ENCODE results near the gene MME. TPM values are rescaled to one million over a fixed set of nuclear protein-coding genes. Genes with fewer than 3 reads are reported as not detected.

MME gene
- total and polyA plus RNA-seq, 10 of the 15 experiments (the other 5 are each of a cell fraction or from before 2014, with no cell fraction given), result under 0.01 to 0.23 (median 0.09) TPM; not detected in 3

DNA sequence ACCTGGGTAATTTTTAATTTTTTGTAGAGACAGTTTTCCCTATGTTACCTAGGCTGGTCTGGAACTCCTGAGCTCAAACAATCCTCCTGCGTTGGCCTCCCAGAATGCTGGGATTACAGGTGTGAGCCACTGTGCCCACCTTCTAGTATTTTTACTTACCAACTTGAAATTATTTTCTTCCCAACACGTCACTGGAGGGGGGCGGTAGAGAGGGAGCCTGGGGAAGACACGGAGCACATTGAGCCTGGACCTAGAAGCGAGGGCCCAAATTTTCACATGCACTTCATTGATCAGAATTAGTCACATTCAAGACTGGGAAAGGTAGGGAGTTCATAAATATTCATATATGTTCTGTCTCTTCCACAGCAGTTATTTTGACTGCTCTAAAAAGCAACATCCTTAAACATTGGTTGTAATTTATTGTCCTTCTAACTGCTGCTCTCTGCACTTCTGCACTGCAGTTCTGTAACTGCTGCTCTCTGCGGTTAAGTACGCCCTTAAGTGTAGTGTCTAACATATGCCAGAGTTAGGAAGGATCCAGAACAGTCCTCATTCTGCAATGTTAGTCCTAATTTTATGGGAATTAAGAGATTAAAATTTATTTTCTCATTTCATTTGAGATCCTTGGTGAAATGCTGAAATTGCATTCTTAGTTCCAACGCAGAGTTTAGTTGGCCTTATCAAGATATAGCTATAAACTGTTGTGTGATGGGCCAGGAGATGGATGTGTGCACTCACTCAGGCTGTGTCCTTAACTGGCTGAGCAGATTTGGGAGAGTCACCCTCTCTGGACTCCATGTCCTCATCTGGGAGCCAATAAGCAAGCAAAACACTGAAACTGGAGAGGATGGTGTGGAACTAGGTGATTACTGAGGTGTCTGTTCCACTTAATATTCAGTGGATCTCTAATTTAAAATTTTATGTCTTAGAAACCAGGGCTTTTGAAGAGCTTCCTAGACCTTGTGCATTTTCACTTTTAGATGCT is 115.1 kb downstream of the MME start:
- no peak for FAIRE-seq
- Histone ChIP-seq H3K4me2 (ENCODE audit: control insufficient read depth, insufficient read depth) (no peak overlapping the region), H4K20me1 (ENCODE audit: control insufficient read depth, insufficient read depth) (no peaks in the 10 kb centered on the region), H3K27ac (ENCODE audit: control insufficient read depth, insufficient read depth) (no peak overlapping the region), H3K27me3 (replicated peaks in 1 of 2; ENCODE audit: control insufficient read depth in 2 of 2, insufficient read depth in 2 of 2, low read length in 1 of 2) (no peaks in the 10 kb centered on the region), H3K9me3 (replicated peaks; ENCODE audit: control insufficient read depth, insufficient read depth, low read length) (no peaks in the 10 kb centered on the region), H3K4me1 (ENCODE audit: control insufficient read depth, insufficient read depth, low read length) (no peaks in the 10 kb centered on the region), H2AFZ (ENCODE audit: control insufficient read depth, low read depth, low read length) (no peak overlapping the region), H3K4me3 (no peak overlapping the region), H3K36me3 (ENCODE audit: control insufficient read depth in 2 of 2, insufficient read depth in 2 of 2, low read length in 1 of 2) (no peaks in the 10 kb centered on the region), H3K79me2 (ENCODE audit: control insufficient read depth, insufficient read depth, low read length) (no peaks in the 10 kb centered on the region), H3K9ac (ENCODE audit: control insufficient read depth, insufficient read depth, low read length) (no peak overlapping the region)
- WGBS (ENCODE audit: insufficient coverage, insufficient replicate concordance, low lambda C conversion rate, missing lambda C conversion rate), result 19% methylated on average over 8 of the region's 8 CpGs
- CTCF ChIA-PET, result no interaction called here
- in situ Hi-C loops (cut with MboI) (no loop called here), intact Hi-C loops (cut with micrococcal nuclease; ENCODE audit: unreplicated experiment) (no loop called here)
- no TSS peak for BruUV-seq (replicated peaks)
- RAD21 ChIA-PET (ENCODE audit: unreplicated experiment), result no interaction called here
- SMC1A ChIA-PET (ENCODE audit: uncharacterized antibody, unreplicated experiment), result interaction anchor here (1.1 kb wide), 1 partner anchor 16 kb away, joined by 3 read pairs; no protein-coding TSS in a partner anchor
- no peak for DNase-seq (ENCODE audit: low read depth, low spot score)
- POLR2A ChIA-PET, result interaction anchor here (0.7 kb wide), 1 partner anchor 1108 kb away, joined by 3 read pairs; no protein-coding TSS in a partner anchor
- ATAC-seq, result no peak
- no peak for TF ChIP-seq NRF1 (conservative IDR thresholded peaks at IDR 0.05; ENCODE audit: low read depth, low read length)
- TF ChIP-seq SIN3A (IDR thresholded peaks at IDR 0.05; ENCODE audit: low read depth, low read length), result no peak
- no peak for TF ChIP-seq CHD2 (IDR thresholded peaks at IDR 0.05; ENCODE audit: borderline replicate concordance, low read depth, low read length)
- TF ChIP-seq, protein P1, sequence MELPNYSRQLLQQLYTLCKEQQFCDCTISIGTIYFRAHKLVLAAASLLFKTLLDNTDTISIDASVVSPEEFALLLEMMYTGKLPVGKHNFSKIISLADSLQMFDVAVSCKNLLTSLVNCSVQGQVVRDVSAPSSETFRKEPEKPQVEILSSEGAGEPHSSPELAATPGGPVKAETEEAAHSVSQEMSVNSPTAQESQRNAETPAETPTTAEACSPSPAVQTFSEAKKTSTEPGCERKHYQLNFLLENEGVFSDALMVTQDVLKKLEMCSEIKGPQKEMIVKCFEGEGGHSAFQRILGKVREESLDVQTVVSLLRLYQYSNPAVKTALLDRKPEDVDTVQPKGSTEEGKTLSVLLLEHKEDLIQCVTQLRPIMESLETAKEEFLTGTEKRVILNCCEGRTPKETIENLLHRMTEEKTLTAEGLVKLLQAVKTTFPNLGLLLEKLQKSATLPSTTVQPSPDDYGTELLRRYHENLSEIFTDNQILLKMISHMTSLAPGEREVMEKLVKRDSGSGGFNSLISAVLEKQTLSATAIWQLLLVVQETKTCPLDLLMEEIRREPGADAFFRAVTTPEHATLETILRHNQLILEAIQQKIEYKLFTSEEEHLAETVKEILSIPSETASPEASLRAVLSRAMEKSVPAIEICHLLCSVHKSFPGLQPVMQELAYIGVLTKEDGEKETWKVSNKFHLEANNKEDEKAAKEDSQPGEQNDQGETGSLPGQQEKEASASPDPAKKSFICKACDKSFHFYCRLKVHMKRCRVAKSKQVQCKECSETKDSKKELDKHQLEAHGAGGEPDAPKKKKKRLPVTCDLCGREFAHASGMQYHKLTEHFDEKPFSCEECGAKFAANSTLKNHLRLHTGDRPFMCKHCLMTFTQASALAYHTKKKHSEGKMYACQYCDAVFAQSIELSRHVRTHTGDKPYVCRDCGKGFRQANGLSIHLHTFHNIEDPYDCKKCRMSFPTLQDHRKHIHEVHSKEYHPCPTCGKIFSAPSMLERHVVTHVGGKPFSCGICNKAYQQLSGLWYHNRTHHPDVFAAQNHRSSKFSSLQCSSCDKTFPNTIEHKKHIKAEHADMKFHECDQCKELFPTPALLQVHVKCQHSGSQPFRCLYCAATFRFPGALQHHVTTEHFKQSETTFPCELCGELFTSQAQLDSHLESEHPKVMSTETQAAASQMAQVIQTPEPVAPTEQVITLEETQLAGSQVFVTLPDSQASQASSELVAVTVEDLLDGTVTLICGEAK (IDR thresholded peaks at IDR 0.05; ENCODE audit: borderline replicate concordance), result no peak
- TF ChIP-seq, protein P2, sequence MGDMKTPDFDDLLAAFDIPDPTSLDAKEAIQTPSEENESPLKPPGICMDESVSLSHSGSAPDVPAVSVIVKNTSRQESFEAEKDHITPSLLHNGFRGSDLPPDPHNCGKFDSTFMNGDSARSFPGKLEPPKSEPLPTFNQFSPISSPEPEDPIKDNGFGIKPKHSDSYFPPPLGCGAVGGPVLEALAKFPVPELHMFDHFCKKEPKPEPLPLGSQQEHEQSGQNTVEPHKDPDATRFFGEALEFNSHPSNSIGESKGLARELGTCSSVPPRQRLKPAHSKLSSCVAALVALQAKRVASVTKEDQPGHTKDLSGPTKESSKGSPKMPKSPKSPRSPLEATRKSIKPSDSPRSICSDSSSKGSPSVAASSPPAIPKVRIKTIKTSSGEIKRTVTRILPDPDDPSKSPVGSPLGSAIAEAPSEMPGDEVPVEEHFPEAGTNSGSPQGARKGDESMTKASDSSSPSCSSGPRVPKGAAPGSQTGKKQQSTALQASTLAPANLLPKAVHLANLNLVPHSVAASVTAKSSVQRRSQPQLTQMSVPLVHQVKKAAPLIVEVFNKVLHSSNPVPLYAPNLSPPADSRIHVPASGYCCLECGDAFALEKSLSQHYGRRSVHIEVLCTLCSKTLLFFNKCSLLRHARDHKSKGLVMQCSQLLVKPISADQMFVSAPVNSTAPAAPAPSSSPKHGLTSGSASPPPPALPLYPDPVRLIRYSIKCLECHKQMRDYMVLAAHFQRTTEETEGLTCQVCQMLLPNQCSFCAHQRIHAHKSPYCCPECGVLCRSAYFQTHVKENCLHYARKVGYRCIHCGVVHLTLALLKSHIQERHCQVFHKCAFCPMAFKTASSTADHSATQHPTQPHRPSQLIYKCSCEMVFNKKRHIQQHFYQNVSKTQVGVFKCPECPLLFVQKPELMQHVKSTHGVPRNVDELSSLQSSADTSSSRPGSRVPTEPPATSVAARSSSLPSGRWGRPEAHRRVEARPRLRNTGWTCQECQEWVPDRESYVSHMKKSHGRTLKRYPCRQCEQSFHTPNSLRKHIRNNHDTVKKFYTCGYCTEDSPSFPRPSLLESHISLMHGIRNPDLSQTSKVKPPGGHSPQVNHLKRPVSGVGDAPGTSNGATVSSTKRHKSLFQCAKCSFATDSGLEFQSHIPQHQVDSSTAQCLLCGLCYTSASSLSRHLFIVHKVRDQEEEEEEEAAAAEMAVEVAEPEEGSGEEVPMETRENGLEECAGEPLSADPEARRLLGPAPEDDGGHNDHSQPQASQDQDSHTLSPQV (IDR thresholded peaks at IDR 0.05), result no peak
- no peak for TF ChIP-seq HDGF (IDR thresholded peaks at IDR 0.05)
- no peak for TF ChIP-seq EZH2 (IDR thresholded peaks at IDR 0.05; ENCODE audit: borderline replicate concordance, control insufficient read depth, low read depth, low read length)
- no peak for TF ChIP-seq DPF2 (IDR thresholded peaks at IDR 0.05)
- no peak for TF ChIP-seq CREM (IDR thresholded peaks at IDR 0.05; ENCODE audit: low read depth)
- TF ChIP-seq, protein P3, sequence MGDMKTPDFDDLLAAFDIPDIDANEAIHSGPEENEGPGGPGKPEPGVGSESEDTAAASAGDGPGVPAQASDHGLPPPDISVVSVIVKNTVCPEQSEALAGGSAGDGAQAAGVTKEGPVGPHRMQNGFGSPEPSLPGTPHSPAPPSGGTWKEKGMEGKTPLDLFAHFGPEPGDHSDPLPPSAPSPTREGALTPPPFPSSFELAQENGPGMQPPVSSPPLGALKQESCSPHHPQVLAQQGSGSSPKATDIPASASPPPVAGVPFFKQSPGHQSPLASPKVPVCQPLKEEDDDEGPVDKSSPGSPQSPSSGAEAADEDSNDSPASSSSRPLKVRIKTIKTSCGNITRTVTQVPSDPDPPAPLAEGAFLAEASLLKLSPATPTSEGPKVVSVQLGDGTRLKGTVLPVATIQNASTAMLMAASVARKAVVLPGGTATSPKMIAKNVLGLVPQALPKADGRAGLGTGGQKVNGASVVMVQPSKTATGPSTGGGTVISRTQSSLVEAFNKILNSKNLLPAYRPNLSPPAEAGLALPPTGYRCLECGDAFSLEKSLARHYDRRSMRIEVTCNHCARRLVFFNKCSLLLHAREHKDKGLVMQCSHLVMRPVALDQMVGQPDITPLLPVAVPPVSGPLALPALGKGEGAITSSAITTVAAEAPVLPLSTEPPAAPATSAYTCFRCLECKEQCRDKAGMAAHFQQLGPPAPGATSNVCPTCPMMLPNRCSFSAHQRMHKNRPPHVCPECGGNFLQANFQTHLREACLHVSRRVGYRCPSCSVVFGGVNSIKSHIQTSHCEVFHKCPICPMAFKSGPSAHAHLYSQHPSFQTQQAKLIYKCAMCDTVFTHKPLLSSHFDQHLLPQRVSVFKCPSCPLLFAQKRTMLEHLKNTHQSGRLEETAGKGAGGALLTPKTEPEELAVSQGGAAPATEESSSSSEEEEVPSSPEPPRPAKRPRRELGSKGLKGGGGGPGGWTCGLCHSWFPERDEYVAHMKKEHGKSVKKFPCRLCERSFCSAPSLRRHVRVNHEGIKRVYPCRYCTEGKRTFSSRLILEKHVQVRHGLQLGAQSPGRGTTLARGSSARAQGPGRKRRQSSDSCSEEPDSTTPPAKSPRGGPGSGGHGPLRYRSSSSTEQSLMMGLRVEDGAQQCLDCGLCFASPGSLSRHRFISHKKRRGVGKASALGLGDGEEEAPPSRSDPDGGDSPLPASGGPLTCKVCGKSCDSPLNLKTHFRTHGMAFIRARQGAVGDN (IDR thresholded peaks at IDR 0.05), result no peak

Measured in GM12878 (cell line).